PFSK-1 (cell line): ENCODE results near the gene LBX1.

Experiments used
- FOXP2 ChIP-seq: optimal IDR thresholded peaks from 2 replicates; pipeline ENCODE3; 2011; ENCODE audit warnings: borderline replicate concordance, control low read depth, inconsistent platforms; ENCODE audit not compliant: insufficient read depth; ENCODE audit errors: extremely low read length, extremely low read depth
- POLR2AphosphoS5 ChIP-seq: IDR thresholded peaks from 2 replicates; pipeline ENCODE4 v1.6.1; 2012; ENCODE audit warnings: low read depth, mild to moderate bottlenecking, control low read depth, low read length, moderate library complexity
- SIN3A ChIP-seq: IDR thresholded peaks from 2 replicates; pipeline ENCODE4 v1.6.1; 2012; ENCODE audit warnings: mild to moderate bottlenecking, low read length, moderate library complexity, borderline replicate concordance; ENCODE audit not compliant: insufficient read depth
- TAF1 ChIP-seq: IDR thresholded peaks from 2 replicates; pipeline ENCODE4 v1.6.1; 2012; ENCODE audit warnings: low read length, control low read depth, borderline replicate concordance; ENCODE audit not compliant: insufficient read depth
- TF ChIP-seq, protein P1 (sequence below), 2 experiments: IDR thresholded peaks; 2 replicates each; pipeline versions ENCODE4 v1.6.1 to v1.8.0; 2011 to 2012; ENCODE audit warnings: low read depth in 2 of 2, low read length in 2 of 2, control low read depth in 1 of 2, inconsistent platforms in 1 of 2, mild to moderate bottlenecking in 1 of 2, moderate library complexity in 1 of 2; ENCODE audit not compliant: insufficient read depth in 1 of 2

LBX1 gene

DNA sequence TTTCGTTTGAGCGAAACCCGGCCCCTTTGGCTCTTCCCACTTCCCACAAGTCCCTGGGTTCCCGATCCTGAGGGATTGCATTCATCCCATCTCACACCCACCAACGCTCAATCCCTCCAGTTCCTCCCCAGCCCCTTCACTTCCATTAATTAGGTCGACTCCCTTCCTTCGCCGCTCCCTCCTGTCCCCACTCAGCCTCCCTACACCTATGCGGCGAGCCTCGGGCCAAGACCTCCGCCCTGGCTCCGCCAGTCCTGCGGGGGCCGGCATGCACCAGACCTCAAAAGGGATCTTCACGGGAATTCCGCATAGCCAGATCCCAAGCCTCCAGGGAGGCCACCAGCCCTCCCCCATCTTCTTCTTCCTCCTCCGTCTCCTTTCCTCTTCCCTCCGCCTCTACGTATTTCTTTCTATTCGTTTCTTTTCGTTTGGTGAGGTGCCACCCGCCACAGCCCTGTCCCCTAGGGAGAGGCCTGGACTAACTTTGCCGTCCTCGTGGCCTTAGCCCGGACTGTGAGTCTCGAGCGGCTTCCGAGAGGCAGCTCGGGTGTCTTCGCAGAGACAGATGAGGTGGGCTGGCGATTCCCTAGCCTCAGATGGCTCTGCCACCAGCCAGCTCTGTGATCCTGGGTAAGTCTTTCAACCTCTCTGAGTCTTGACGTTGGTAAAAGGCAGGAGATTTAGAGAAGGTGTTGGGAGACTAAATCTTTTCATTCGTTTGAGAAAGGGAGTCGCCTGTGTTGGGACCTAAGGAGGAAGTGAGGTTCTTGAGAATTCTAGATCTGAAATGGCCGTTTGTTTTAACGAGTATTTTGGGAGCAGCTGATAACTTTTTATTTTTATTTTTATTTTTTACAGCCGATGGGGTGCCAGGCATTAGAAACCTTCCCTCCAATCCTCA lies 8.1 kb upstream of the LBX1 start:
- TF ChIP-seq SIN3A = no peak
- no peak for TF ChIP-seq POLR2AphosphoS5
- TF ChIP-seq, protein P1, sequence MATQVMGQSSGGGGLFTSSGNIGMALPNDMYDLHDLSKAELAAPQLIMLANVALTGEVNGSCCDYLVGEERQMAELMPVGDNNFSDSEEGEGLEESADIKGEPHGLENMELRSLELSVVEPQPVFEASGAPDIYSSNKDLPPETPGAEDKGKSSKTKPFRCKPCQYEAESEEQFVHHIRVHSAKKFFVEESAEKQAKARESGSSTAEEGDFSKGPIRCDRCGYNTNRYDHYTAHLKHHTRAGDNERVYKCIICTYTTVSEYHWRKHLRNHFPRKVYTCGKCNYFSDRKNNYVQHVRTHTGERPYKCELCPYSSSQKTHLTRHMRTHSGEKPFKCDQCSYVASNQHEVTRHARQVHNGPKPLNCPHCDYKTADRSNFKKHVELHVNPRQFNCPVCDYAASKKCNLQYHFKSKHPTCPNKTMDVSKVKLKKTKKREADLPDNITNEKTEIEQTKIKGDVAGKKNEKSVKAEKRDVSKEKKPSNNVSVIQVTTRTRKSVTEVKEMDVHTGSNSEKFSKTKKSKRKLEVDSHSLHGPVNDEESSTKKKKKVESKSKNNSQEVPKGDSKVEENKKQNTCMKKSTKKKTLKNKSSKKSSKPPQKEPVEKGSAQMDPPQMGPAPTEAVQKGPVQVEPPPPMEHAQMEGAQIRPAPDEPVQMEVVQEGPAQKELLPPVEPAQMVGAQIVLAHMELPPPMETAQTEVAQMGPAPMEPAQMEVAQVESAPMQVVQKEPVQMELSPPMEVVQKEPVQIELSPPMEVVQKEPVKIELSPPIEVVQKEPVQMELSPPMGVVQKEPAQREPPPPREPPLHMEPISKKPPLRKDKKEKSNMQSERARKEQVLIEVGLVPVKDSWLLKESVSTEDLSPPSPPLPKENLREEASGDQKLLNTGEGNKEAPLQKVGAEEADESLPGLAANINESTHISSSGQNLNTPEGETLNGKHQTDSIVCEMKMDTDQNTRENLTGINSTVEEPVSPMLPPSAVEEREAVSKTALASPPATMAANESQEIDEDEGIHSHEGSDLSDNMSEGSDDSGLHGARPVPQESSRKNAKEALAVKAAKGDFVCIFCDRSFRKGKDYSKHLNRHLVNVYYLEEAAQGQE (IDR thresholded peaks at IDR 0.05; ENCODE audit: insufficient read depth in 1 of 2, low read depth in 2 of 2, low read length in 2 of 2) = no peak
- TF ChIP-seq FOXP2 = no peak
- no peak for TF ChIP-seq TAF1

DNA sequence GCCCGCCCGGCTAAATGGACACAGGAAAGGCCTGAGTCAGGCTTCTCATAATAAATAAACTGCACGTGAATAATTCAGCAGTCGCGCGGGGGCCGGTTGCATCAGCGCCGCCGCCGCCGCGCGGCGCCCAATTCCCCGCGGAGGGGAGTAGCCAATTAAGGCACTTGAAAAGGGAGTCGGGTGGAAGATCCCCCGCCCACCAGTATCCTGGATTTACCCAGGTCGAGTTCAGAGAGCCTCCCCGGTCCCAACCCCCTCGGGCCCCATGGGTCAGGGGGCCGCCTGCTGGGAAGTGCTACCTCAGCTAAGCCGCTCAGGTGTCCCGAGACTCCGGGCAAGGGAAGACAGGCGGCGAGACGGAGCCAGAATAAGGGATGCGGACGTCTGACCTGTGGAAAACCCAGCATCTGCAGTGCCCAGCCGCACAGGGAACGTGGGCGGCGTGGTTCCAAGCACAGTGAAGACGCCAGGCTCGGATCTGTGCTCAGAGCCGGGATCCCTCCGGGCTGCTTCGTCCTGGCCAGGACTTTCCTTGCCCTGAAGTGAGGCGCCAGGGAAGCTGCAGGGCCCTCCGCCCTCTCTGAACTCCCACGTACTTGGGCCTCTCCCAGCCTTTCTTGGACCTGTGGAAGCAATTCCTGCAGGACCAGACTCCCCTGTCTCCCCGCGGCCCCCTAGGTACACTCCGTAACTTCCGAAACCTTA lies 7.3 kb upstream of the LBX1 start:
- TF ChIP-seq POLR2AphosphoS5 = no peak

DNA sequence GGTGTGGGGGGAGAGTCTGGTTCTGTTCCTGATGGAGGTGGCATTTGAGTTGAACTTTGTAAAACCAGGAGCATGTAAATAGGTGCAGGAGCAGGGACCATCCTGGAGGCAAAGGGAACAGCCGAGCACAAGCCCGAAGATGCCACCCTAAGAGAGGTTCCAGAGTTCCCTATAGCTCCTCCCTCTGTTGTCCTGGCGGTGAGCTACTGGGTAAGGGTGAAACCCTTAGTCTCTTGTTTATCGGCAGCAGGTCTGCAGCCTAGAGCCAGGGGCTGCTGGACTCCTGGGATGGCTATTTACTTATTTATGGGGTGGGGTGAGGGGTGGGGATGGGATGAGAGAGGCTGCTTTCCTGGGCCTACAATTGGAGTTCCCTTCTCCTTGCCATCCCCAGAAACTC lies 6.5 kb upstream of the LBX1 start:
- TF ChIP-seq TAF1 (no peak), SIN3A (no peak)
- TF ChIP-seq, protein P1 (IDR thresholded peaks at IDR 0.05; ENCODE audit: insufficient read depth in 1 of 2, low read depth in 2 of 2, low read length in 2 of 2) = no peak

DNA sequence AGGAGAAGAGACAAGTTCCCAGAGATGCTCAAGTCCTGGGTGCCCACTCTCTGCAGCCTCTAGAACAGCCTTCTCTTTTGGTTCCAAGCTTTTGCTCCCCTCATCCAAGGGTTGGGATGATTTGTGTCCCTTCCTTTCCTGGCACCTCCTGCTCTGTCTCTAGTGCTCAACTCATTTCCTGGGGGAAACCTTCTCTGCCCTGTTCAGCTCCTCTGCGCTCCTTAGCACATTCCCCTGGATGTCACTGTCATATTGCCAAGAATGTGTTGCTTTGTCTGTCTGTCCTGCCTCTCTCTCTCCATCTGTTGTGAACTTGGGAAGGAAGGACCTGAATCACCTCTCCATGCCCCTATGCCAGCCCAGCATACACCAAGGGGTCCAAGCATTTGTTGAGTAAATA lies 5.1 kb upstream of the LBX1 start:
- TF ChIP-seq, protein P1 (IDR thresholded peaks at IDR 0.05; ENCODE audit: insufficient read depth in 1 of 2, low read depth in 2 of 2, low read length in 2 of 2) = no peak
- no peak for TF ChIP-seq POLR2AphosphoS5
- TF ChIP-seq TAF1 = no peak
- no peak for TF ChIP-seq SIN3A
- TF ChIP-seq FOXP2 = no peak

DNA sequence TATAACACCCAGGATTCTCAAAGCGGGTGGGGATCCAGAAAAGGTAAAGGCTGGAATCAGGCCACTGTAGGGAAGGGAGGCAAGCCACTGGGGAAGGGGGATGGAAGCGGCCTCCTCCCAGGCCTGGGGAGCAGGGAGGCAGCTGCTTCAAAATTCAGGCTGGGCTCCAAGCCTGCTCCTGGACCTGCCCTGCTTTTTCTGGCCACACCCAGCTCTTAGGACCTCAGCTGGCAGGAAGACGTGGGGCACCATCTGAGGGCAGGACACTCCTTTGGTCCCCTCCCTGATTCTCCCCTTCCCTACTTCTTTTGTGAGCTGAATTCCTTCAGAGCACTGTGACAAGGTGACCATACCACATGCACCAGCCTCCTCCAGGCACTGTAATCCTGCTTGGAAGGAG lies 4.6 kb upstream of the LBX1 start:
- TF ChIP-seq, protein P1 (IDR thresholded peaks at IDR 0.05; ENCODE audit: insufficient read depth in 1 of 2, low read depth in 2 of 2, low read length in 2 of 2) = no peak
- TF ChIP-seq POLR2AphosphoS5 (no peak), FOXP2 (no peak), SIN3A (no peak), TAF1 (no peak)
